Heart left ventricle (tissue), 13 donors: ENCODE results near the gene MGLL.

Source experiments
- CTCF ChIP-seq, 12 donors: fragments of 200-600 bp; sonication (generic) in 4 of 12; IDR thresholded peaks; one replicate each; pipeline versions ENCODE4 v1.5.0 to v1.8.0; 2018 to 2022; ENCODE audit warnings: antibody characterized with exemption in 12 of 12, mild to moderate bottlenecking in 5 of 12
- POLR2A ChIP-seq, 2 donors: fragments of 450-650 bp; IDR thresholded peaks; one replicate each; pipeline ENCODE4 v1.6.1; 2017; ENCODE audit warnings: antibody characterized with exemption in 2 of 2, mild to moderate bottlenecking in 2 of 2, moderate library complexity in 2 of 2
- donor health status: ischemic (EF 13 %, LVEDD 7.1; RV severe dilation, severe dysfunction).
- donor health status: DM: no; HTN: yes; CAD: no.
- donor health status: DM: no; HTN: no; CAD: no.
- donor health status: ischemic (EF 25% LVEDD 6.9; RV normal size, moderate dysfunction).
- donor health status: ischemic (EF 25% LVEDD 5.7; RV mildly dilated, moderate dysfunction).
- donor health status: ischemic (EF 35%, LVEDD 5.7; RV mildly dilated, moderate dysfunction).
- donor health status: nonischemic (EF 11% LVEDD 7.7; RV severe dilation, severe dysfunction).
- donor health status: DM: yes; HTN: yes; CAD: no.
- donor health status: PGD.
- donor health status: ischemic (EF 29% LVEDD 5.4; RV normal size, mild dysfunction).
- donor health status: nonischemic (EF 23%, LVEDD 6.1; RV moderate dilation, normal function).

- TF ChIP-seq CTCF (IDR thresholded peaks at IDR 0.05) (no peak), POLR2A (IDR thresholded peaks at IDR 0.05) (no peak)
Observed at GRCh38 chr3:127680798-127681221, 141.5 kb downstream of the MGLL start.
